Measurements from ENCODE around the gene SLC12A9.
"Not testable (repeated sequence)": the region's sequence is repeated elsewhere in the genome, so short reads cannot be mapped to it uniquely, and the experiment has no call there.

Gene SLC12A9

GRCh38 chr7:100840470-100841100 is 11.9 kb upstream of the SLC12A9 start:
- Histone ChIP-seq H3K79me2 (ENCODE audit: insufficient read depth, low read length) (no peaks in the 10 kb centered on the region), H3K4me2 (ENCODE audit: low read depth, low read length, poor library complexity, severe bottlenecking) (no peak overlapping the region), H3F3A (ENCODE audit: low read depth) (no peaks in the 10 kb centered on the region), H3K27me3 (ENCODE audit: insufficient read depth, low read length, poor library complexity, severe bottlenecking) (no peaks in the 10 kb centered on the region), H3K4me1 (ENCODE audit: insufficient read depth, low read length, poor library complexity, severe bottlenecking) (no peaks in the 10 kb centered on the region), H2AFZ (ENCODE audit: low read length) (no peak overlapping the region), H3K9me2 (replicated peaks; ENCODE audit: low read depth, low read length) (no peaks in the 10 kb centered on the region), H4K20me1 (ENCODE audit: insufficient read depth, low read length, poor library complexity, severe bottlenecking) (no peaks in the 10 kb centered on the region), H3K36me3 (ENCODE audit: insufficient read depth, low read length) (no peaks in the 10 kb centered on the region), H3K4me3 (ENCODE audit: low read length, poor library complexity, severe bottlenecking) (no peak overlapping the region), H3K9me3 (ENCODE audit: insufficient read depth, low read depth, low read length) (no peaks in the 10 kb centered on the region), H3K9ac (ENCODE audit: low read depth, low read length, poor library complexity, severe bottlenecking) (no peak overlapping the region)
- TF ChIP-seq, protein P1, sequence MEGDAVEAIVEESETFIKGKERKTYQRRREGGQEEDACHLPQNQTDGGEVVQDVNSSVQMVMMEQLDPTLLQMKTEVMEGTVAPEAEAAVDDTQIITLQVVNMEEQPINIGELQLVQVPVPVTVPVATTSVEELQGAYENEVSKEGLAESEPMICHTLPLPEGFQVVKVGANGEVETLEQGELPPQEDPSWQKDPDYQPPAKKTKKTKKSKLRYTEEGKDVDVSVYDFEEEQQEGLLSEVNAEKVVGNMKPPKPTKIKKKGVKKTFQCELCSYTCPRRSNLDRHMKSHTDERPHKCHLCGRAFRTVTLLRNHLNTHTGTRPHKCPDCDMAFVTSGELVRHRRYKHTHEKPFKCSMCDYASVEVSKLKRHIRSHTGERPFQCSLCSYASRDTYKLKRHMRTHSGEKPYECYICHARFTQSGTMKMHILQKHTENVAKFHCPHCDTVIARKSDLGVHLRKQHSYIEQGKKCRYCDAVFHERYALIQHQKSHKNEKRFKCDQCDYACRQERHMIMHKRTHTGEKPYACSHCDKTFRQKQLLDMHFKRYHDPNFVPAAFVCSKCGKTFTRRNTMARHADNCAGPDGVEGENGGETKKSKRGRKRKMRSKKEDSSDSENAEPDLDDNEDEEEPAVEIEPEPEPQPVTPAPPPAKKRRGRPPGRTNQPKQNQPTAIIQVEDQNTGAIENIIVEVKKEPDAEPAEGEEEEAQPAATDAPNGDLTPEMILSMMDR (conservative IDR thresholded peaks at IDR 0.05; ENCODE audit: low read length): no peak
- TF ChIP-seq EZH2phosphoT487 (IDR thresholded peaks at IDR 0.05; ENCODE audit: borderline replicate concordance): no peak

DNA sequence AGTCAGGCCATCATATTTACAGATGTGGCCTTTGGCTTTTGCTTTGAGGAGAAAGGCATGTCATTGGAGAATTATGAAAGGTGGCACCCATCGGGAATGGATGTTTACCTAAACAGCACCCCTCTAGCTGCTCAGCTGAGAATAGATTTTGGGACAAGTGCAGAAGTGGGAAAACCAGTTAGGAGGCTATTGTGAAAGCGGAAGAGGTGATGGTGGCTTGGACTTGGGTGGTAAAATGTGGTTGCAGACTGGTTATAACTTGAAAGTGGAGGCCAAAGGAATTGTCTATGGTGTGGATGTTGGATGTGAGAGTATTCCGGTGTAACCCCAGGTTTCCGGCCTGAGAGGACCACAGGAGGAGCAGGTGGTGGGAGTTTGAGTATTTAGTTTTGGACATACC is 5.2 kb upstream of the SLC12A9 start:
- no peak overlapping the region for H3K4me2 ChIP-seq (ENCODE audit: low read depth, low read length, poor library complexity, severe bottlenecking)
- no peak overlapping the region for H3K9ac ChIP-seq (ENCODE audit: low read depth, low read length, poor library complexity, severe bottlenecking)
- H3K9me2 ChIP-seq (replicated peaks; ENCODE audit: low read depth, low read length): no peaks in the 10 kb centered on the region
- no peaks in the 10 kb centered on the region for H3K9me3 ChIP-seq (ENCODE audit: insufficient read depth, low read depth, low read length)
- no peak overlapping the region for H3K4me3 ChIP-seq (ENCODE audit: low read length, poor library complexity, severe bottlenecking)
- H4K20me1 ChIP-seq (ENCODE audit: insufficient read depth, low read length, poor library complexity, severe bottlenecking): no peaks in the 10 kb centered on the region
- TF ChIP-seq EZH2phosphoT487 (IDR thresholded peaks at IDR 0.05; ENCODE audit: borderline replicate concordance): no peak
- TF ChIP-seq, protein P1 (conservative IDR thresholded peaks at IDR 0.05; ENCODE audit: low read length): no peak
- no peak overlapping the region for H2AFZ ChIP-seq (ENCODE audit: low read length)
- no peaks in the 10 kb centered on the region for H3F3A ChIP-seq (ENCODE audit: low read depth)
- no peaks in the 10 kb centered on the region for H3K79me2 ChIP-seq (ENCODE audit: insufficient read depth, low read length)
- peaks cover 3% of the 10 kb centered on the region for H3K4me1 ChIP-seq (ENCODE audit: insufficient read depth, low read length, poor library complexity, severe bottlenecking)
- no peaks in the 10 kb centered on the region for H3K36me3 ChIP-seq (ENCODE audit: insufficient read depth, low read length)
- H3K27me3 ChIP-seq (ENCODE audit: insufficient read depth, low read length, poor library complexity, severe bottlenecking): no peaks in the 10 kb centered on the region

DNA sequence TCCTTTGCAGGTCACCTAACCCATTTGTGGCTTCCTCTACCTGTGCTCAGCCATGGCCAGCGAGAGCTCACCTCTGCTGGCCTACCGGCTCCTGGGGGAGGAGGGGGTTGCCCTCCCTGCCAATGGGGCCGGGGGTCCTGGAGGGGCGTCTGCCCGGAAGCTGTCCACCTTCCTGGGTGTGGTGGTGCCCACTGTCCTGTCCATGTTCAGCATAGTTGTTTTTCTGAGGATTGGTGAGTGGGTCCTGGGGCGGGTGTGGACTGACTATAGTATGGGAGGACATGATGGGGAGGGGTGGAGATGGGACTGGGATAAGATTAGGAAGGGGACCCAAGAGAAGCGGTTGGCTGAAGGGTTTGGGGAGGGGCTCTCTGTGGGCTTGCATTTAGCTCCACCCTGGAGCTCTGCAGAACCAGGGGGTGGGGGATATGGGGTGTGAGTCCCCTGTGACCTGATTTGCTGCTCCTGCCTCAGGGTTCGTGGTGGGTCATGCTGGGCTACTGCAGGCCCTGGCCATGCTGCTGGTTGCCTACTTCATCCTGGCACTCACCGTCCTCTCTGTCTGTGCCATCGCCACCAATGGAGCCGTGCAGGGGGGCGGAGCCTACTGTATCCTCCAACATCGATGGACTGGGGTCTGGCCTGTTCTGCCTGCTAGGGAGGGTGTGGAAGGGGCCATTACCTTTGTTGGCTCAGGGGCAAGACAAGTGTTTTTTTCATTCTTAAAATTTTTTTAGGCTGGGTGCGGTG is 1.8 kb downstream of the SLC12A9 start:
- H3K9me2 ChIP-seq (replicated peaks; ENCODE audit: low read depth, low read length): no peaks in the 10 kb centered on the region
- H3K9me3 ChIP-seq (ENCODE audit: insufficient read depth, low read depth, low read length): no peaks in the 10 kb centered on the region
- H3K79me2 ChIP-seq (ENCODE audit: insufficient read depth, low read length): peaks cover 11% of the 10 kb centered on the region; the same call in 1 of the 2 replicates
- H3K36me3 ChIP-seq (ENCODE audit: insufficient read depth, low read length): no peaks in the 10 kb centered on the region
- no peak for TF ChIP-seq EZH2phosphoT487 (IDR thresholded peaks at IDR 0.05; ENCODE audit: borderline replicate concordance)
- TF ChIP-seq, protein P1 (conservative IDR thresholded peaks at IDR 0.05; ENCODE audit: low read length): no peak
- H3K9ac ChIP-seq (ENCODE audit: low read depth, low read length, poor library complexity, severe bottlenecking): no peak overlapping the region
- no peaks in the 10 kb centered on the region for H3F3A ChIP-seq (ENCODE audit: low read depth)
- no peaks in the 10 kb centered on the region for H3K27me3 ChIP-seq (ENCODE audit: insufficient read depth, low read length, poor library complexity, severe bottlenecking)
- peaks cover 13% of the 10 kb centered on the region for H3K4me1 ChIP-seq (ENCODE audit: insufficient read depth, low read length, poor library complexity, severe bottlenecking)
- no peak overlapping the region for H3K4me3 ChIP-seq (ENCODE audit: low read length, poor library complexity, severe bottlenecking)
- H3K4me2 ChIP-seq (ENCODE audit: low read depth, low read length, poor library complexity, severe bottlenecking): peak overlapping the region; percentile 95
- no peak overlapping the region for H2AFZ ChIP-seq (ENCODE audit: low read length)
- H4K20me1 ChIP-seq (ENCODE audit: insufficient read depth, low read length, poor library complexity, severe bottlenecking): no peaks in the 10 kb centered on the region

DNA sequence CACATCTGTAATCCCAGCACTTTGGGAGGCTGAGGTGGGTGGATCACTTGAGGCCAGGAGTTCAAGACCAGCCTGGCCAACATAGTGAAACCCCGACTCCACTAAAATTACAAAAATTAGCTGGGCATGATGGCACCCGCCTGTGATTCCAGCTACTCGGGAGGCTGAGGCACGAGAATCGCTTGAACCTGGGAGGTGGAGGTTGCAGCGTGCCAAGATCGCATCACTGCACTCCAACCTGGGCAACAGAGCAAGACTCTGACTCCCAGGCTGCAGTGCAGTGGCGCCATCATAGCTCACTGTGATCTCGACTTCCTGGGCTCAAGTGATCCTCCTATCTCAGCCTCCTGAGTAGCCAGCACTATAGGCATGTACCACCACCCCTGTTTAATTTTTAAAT is 2.4 kb downstream of the SLC12A9 start:
- H3K79me2 ChIP-seq (ENCODE audit: insufficient read depth, low read length): peaks cover 11% of the 10 kb centered on the region; the same call in 1 of the 2 replicates
- H3K4me2 ChIP-seq (ENCODE audit: low read depth, low read length, poor library complexity, severe bottlenecking): not testable (repeated sequence)

More for the DNA sequence above, 2.4 kb downstream of the SLC12A9 start:
- not testable (repeated sequence) for H3K36me3 ChIP-seq (ENCODE audit: insufficient read depth, low read length); H3K9me2 ChIP-seq (replicated peaks; ENCODE audit: low read depth, low read length); H3K9ac ChIP-seq (ENCODE audit: low read depth, low read length, poor library complexity, severe bottlenecking); H4K20me1 ChIP-seq (ENCODE audit: insufficient read depth, low read length, poor library complexity, severe bottlenecking); H3K4me3 ChIP-seq (ENCODE audit: low read length, poor library complexity, severe bottlenecking); H2AFZ ChIP-seq (ENCODE audit: low read length); H3K27me3 ChIP-seq (ENCODE audit: insufficient read depth, low read length, poor library complexity, severe bottlenecking); H3F3A ChIP-seq (ENCODE audit: low read depth); H3K9me3 ChIP-seq (ENCODE audit: insufficient read depth, low read depth, low read length)
- peaks cover 13% of the 10 kb centered on the region for H3K4me1 ChIP-seq (ENCODE audit: insufficient read depth, low read length, poor library complexity, severe bottlenecking)

Measured in Loucy (cell line).